WTC11 (cell line): ENCODE data around the gene SLC38A10. TPM values are rescaled to one million over a fixed set of nuclear protein-coding genes. Genes with fewer than 3 reads are reported as not detected.

Source experiments
- ATAC-seq: fragments of 200-7000 bp; cut with Tn5 transposase; 2 replicates; pipeline ENCODE4 v1.10.0; 2021; ENCODE audit warnings: mild to moderate bottlenecking, moderate library complexity
- CTCF ChIA-PET: fragments of 300-600 bp; sonication (Branson Sonifier 250); formaldehyde crosslinking; loops from one replicate; lab custom pipeline; 2021; ENCODE audit warnings: antibody characterized with exemption; lab: Charles Lee
- POLR2A ChIA-PET: fragments of 350-600 bp; sonication (Branson Sonifier 250); formaldehyde crosslinking; loops from one replicate; lab custom pipeline; 2021; ENCODE audit warnings: antibody characterized with exemption; lab: Charles Lee
- DNase-seq: peaks from one replicate; pipeline ENCODE4 v3.0.0; 2021; ENCODE audit warnings: low spot score
- H3K27ac Mint-ChIP-seq: 2 replicates; pipeline ENCODE4 v1.8.0; 2021; ENCODE audit warnings: mixed read lengths
- H3K27me3 Mint-ChIP-seq: 2 replicates; pipeline ENCODE4 v1.8.0; 2021; ENCODE audit warnings: low read depth, mild to moderate bottlenecking, moderate library complexity, mixed read lengths
- H3K36me3 Mint-ChIP-seq: 2 replicates; pipeline ENCODE4 v1.8.0; 2021; ENCODE audit warnings: mixed read lengths
- H3K4me1 Mint-ChIP-seq: 2 replicates; pipeline ENCODE4 v1.8.0; 2022; ENCODE audit warnings: mixed read lengths
- H3K4me3 Mint-ChIP-seq: 2 replicates; pipeline ENCODE4 v1.8.0; 2021; ENCODE audit warnings: mild to moderate bottlenecking, moderate library complexity, mixed read lengths
- H3K9me3 Mint-ChIP-seq: 2 replicates; pipeline ENCODE4 v1.8.0; 2021; ENCODE audit warnings: mixed read lengths
- GTF2I ChIP-seq: fragments of 250-450 bp; sonication (Bioruptor Pico); conservative IDR thresholded peaks from 2 replicates; pipeline ENCODE4 v1.4.0; 2021; ENCODE audit warnings: mild to moderate bottlenecking
- HMGA2 ChIP-seq: fragments of 250-450 bp; sonication (Bioruptor Pico); IDR thresholded peaks from 2 replicates; pipeline ENCODE4 v1.4.0; 2021; ENCODE audit warnings: mild to moderate bottlenecking, moderate library complexity
- NFATC4 ChIP-seq: fragments of 250-450 bp; sonication (Bioruptor Pico); IDR thresholded peaks from 2 replicates; pipeline ENCODE4 v1.9.0; 2021; ENCODE audit warnings: mild to moderate bottlenecking
- TEAD1 ChIP-seq: sonication (generic); formaldehyde crosslinking; IDR thresholded peaks from 2 replicates; pipeline ENCODE4 v1.8.0; 2022; ENCODE audit warnings: mild to moderate bottlenecking, missing genetic modification reagents
- TEAD4 ChIP-seq: sonication (generic); formaldehyde crosslinking; IDR thresholded peaks from 2 replicates; pipeline ENCODE4 v1.8.0; 2022; ENCODE audit warnings: mild to moderate bottlenecking, missing genetic modification reagents
- ZMAT4 ChIP-seq: fragments of 250-450 bp; sonication (Bioruptor Pico); IDR thresholded peaks from 2 replicates; pipeline ENCODE4 v1.9.0; 2021; ENCODE audit warnings: mild to moderate bottlenecking
- ZNF263 ChIP-seq: sonication (generic); formaldehyde crosslinking; IDR thresholded peaks from 2 replicates; pipeline ENCODE4 v1.8.1; 2022; ENCODE audit warnings: low read depth, mild to moderate bottlenecking, moderate library complexity, missing genetic modification reagents
- total RNA-seq: library from RNA; stranded (reverse); gene quantifications from 3 replicates; pipeline ENCODE4 v1.2.3, GENCODE V29; 2021
- TF ChIP-seq, protein P1 (sequence below): fragments of 250-450 bp; sonication (Bioruptor Pico); IDR thresholded peaks from 2 replicates; pipeline ENCODE4 v1.8.0; 2021; ENCODE audit warnings: mild to moderate bottlenecking
- TF ChIP-seq, protein P2 (sequence below): sonication (generic); formaldehyde crosslinking; IDR thresholded peaks from 2 replicates; pipeline ENCODE4 v1.8.1; 2023; ENCODE audit warnings: mild to moderate bottlenecking, missing genetic modification reagents
- TF ChIP-seq, protein P3 (sequence below): sonication (generic); formaldehyde crosslinking; conservative IDR thresholded peaks from 2 replicates; pipeline ENCODE4 v1.8.1; 2023; ENCODE audit warnings: mild to moderate bottlenecking, low read depth, missing genetic modification reagents, moderate library complexity
- TF ChIP-seq, protein P4 (sequence below): sonication (generic); formaldehyde crosslinking; IDR thresholded peaks from 2 replicates; pipeline ENCODE4 v1.8.0; 2022; ENCODE audit warnings: mild to moderate bottlenecking, missing genetic modification reagents
- TF ChIP-seq, protein P5 (sequence below): sonication (generic); formaldehyde crosslinking; IDR thresholded peaks from 2 replicates; pipeline ENCODE4 v1.8.1; 2022; ENCODE audit warnings: low read depth, mild to moderate bottlenecking, moderate library complexity, missing genetic modification reagents, borderline replicate concordance

SLC38A10 gene
- total RNA-seq, 1 experiment from 2014 or later: 47.0 TPM

- ATAC-seq: no peak
- Mint-ChIP-seq H3K27me3 (peaks cover 3% of the 10 kb centered on the region), H3K4me1 (peaks cover 15% of the 10 kb centered on the region), H3K4me3 (no peak overlapping the region), H3K9me3 (no peaks in the 10 kb centered on the region), H3K27ac (no peak overlapping the region), H3K36me3 (0 out of 2 replicates have a peak, but pooled peaks cover 3% of the 10 kb centered on the region)
- ChIA-PET POLR2A (interaction anchor here (0.8 kb wide), 1 partner anchor 20 kb away, joined by 3 read pairs; the partner anchor contains the start of genes NDUFAF8 and TEPSIN), CTCF (interaction anchor here (0.6 to 1.1 kb wide), 2 partner anchors 9 to 73 kb away, joined by 3 read pairs; no protein-coding TSS in a partner anchor)
- TF ChIP-seq ZNF263 (CRISPR knock-in tag) (no peak), TEAD4 (no peak), TEAD1 (no peak), GTF2I (no peak)
- DNase-seq: no peak
Measured at GRCh38 chr17:81218991-81219390, 76.1 kb downstream of the SLC38A10 start.

DNA sequence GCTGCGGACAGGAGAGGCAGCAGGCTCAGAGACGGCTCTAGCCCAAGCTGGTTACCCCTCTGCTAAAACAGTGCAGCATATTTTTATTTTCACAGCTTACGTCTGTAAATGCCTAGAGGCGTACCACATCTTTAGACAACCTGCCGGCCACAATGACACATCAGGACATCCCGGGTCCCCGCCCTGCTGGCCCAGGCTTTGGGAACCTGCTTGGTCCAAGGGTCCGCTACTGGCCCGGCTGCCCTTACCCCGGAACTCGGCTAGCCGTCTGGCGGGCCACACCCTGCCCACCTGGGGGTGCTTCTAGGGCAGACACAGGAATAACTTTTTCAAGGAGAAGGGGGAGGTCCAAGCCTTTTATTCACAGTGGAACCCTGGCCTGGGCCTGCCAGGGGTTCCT lies 76.6 kb downstream of the SLC38A10 start:
- Mint-ChIP-seq H3K27ac (no peak overlapping the region), H3K36me3 (0 out of 2 replicates have a peak, but pooled peaks cover 3% of the 10 kb centered on the region), H3K27me3 (no peaks in the 10 kb centered on the region), H3K9me3 (no peaks in the 10 kb centered on the region), H3K4me3 (no peak overlapping the region), H3K4me1 (peaks cover 10% of the 10 kb centered on the region)
- TF ChIP-seq, protein P1, sequence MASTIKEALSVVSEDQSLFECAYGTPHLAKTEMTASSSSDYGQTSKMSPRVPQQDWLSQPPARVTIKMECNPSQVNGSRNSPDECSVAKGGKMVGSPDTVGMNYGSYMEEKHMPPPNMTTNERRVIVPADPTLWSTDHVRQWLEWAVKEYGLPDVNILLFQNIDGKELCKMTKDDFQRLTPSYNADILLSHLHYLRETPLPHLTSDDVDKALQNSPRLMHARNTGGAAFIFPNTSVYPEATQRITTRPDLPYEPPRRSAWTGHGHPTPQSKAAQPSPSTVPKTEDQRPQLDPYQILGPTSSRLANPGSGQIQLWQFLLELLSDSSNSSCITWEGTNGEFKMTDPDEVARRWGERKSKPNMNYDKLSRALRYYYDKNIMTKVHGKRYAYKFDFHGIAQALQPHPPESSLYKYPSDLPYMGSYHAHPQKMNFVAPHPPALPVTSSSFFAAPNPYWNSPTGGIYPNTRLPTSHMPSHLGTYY: no peak
- TF ChIP-seq ZMAT4 (CRISPR knock-in tag): no peak
- ATAC-seq (no peak), DNase-seq (no peak)
- ChIA-PET POLR2A (no interaction called here), CTCF (interaction anchor here (0.6 to 1.0 kb wide), 2 partner anchors 11 to 74 kb away, joined by 3 to 5 read pairs; no protein-coding TSS in a partner anchor)

DNA sequence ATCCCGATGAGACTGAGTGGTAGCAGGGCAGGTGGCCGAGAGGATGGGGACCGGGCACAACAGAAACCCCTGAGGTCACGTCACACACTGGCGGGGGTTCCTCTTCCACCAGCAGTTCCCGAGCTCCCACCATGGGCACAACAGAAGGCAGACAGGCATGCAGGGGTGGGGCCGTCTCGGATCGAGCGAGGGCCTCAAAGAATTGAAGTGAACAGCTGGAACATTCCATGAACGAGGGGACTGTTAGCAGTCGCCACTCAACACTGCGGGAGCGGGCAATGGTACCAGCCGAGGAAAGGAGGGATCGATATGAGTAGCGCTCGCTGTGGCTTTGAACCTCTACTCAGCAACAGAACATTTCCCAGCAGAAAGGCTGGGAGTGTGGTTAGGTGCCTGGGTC lies 77.6 kb downstream of the SLC38A10 start:
- Mint-ChIP-seq H3K36me3 (0 out of 2 replicates have a peak, but pooled peaks cover 3% of the 10 kb centered on the region), H3K4me3 (no peak overlapping the region), H3K4me1 (peaks cover 10% of the 10 kb centered on the region), H3K27ac (no peak overlapping the region), H3K27me3 (no peaks in the 10 kb centered on the region), H3K9me3 (no peaks in the 10 kb centered on the region)
- ChIA-PET POLR2A (no interaction called here), CTCF (interaction anchor here (0.5 to 1.0 kb wide), 2 partner anchors 12 to 88 kb away, joined by 3 to 5 read pairs; no protein-coding TSS in a partner anchor)
- TF ChIP-seq, protein P2, sequence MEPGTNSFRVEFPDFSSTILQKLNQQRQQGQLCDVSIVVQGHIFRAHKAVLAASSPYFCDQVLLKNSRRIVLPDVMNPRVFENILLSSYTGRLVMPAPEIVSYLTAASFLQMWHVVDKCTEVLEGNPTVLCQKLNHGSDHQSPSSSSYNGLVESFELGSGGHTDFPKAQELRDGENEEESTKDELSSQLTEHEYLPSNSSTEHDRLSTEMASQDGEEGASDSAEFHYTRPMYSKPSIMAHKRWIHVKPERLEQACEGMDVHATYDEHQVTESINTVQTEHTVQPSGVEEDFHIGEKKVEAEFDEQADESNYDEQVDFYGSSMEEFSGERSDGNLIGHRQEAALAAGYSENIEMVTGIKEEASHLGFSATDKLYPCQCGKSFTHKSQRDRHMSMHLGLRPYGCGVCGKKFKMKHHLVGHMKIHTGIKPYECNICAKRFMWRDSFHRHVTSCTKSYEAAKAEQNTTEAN (CRISPR knock-in tag): no peak
- TF ChIP-seq, protein P3, sequence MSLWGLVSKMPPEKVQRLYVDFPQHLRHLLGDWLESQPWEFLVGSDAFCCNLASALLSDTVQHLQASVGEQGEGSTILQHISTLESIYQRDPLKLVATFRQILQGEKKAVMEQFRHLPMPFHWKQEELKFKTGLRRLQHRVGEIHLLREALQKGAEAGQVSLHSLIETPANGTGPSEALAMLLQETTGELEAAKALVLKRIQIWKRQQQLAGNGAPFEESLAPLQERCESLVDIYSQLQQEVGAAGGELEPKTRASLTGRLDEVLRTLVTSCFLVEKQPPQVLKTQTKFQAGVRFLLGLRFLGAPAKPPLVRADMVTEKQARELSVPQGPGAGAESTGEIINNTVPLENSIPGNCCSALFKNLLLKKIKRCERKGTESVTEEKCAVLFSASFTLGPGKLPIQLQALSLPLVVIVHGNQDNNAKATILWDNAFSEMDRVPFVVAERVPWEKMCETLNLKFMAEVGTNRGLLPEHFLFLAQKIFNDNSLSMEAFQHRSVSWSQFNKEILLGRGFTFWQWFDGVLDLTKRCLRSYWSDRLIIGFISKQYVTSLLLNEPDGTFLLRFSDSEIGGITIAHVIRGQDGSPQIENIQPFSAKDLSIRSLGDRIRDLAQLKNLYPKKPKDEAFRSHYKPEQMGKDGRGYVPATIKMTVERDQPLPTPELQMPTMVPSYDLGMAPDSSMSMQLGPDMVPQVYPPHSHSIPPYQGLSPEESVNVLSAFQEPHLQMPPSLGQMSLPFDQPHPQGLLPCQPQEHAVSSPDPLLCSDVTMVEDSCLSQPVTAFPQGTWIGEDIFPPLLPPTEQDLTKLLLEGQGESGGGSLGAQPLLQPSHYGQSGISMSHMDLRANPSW: no peak
- TF ChIP-seq, protein P4, sequence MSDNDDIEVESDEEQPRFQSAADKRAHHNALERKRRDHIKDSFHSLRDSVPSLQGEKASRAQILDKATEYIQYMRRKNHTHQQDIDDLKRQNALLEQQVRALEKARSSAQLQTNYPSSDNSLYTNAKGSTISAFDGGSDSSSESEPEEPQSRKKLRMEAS (CRISPR knock-in tag): no peak
- TF ChIP-seq NFATC4 (CRISPR knock-in tag) (no peak), HMGA2 (CRISPR knock-in tag) (no peak), ZNF263 (CRISPR knock-in tag) (no peak)
- TF ChIP-seq, protein P5, sequence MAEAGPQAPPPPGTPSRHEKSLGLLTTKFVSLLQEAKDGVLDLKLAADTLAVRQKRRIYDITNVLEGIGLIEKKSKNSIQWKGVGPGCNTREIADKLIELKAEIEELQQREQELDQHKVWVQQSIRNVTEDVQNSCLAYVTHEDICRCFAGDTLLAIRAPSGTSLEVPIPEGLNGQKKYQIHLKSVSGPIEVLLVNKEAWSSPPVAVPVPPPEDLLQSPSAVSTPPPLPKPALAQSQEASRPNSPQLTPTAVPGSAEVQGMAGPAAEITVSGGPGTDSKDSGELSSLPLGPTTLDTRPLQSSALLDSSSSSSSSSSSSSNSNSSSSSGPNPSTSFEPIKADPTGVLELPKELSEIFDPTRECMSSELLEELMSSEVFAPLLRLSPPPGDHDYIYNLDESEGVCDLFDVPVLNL (CRISPR knock-in tag): no peak
- ATAC-seq: no peak
- DNase-seq: no peak
